Measurements from ENCODE around the gene HEATR5B. TPM values are rescaled to one million over a fixed set of nuclear protein-coding genes. Genes with fewer than 3 reads are reported as not detected.

HEATR5B gene
- 11.0 and 11.3 TPM in 2 replicates for polyA plus RNA-seq (2013)

GRCh38 chr2:37083873-37084794 is at the start of gene HEATR5B, which contains the start of gene GPATCH11:
HEATR5B (minus strand) TSS chr2:37084372; CDS start chr2:37083414, 958 bp downstream.
GPATCH11 (plus strand) TSS chr2:37084518; CDS start chr2:37088382, 3,864 bp downstream.
- peak within 1 kb of the TSS; percentile 81 for H3K18ac ChIP-seq (ENCODE audit: low read length)
- peak within 1 kb of the TSS; percentile 99 for H3K4me2 ChIP-seq (ENCODE audit: low read length)
- H3K23ac ChIP-seq (ENCODE audit: low read length): no peak within 1 kb of the TSS
- H3K79me2 ChIP-seq (ENCODE audit: control insufficient read depth, insufficient read depth, low read length, poor library complexity): peaks cover 5% of the 10 kb centered on the region
- peak within 1 kb of the TSS; percentile 86 for H4K12ac ChIP-seq (ENCODE audit: low read depth, low read length)
- peak within 1 kb of the TSS; percentile 3 for H3K4ac ChIP-seq (ENCODE audit: low read depth, low read length)
- H2BK5ac ChIP-seq (ENCODE audit: low read depth, low read length, poor library complexity): peak within 1 kb of the TSS; percentile 10
- no CpG with 5 or more reads among the region's 74 CpGs for WGBS (ENCODE audit: extremely low coverage, insufficient coverage, insufficient read length)
- no peaks in the 10 kb centered on the region for H3K9me3 ChIP-seq (ENCODE audit: insufficient read depth, low read depth, low read length)
- no peak within 1 kb of the TSS for H2BK12ac ChIP-seq (ENCODE audit: low read length)
- peak within 1 kb of the TSS; percentile 96 for H3K9ac ChIP-seq (ENCODE audit: low read length)
- H3K79me1 ChIP-seq (ENCODE audit: low read length): peaks cover 5% of the 10 kb centered on the region
- peak within 1 kb of the TSS; percentile 39 for H2BK120ac ChIP-seq (ENCODE audit: insufficient read depth, low read length, poor library complexity)
- H2AFZ ChIP-seq (ENCODE audit: insufficient read depth, low read length, poor library complexity): peak within 1 kb of the TSS; percentile 99
- peak; percentile 99 for DNase-seq
- no peaks in the 10 kb centered on the region for H3K27me3 ChIP-seq (ENCODE audit: insufficient read depth, low read length)
- peak within 1 kb of the TSS; percentile 8 for H4K91ac ChIP-seq (ENCODE audit: low read depth, low read length)
- H3K4me1 ChIP-seq (ENCODE audit: control insufficient read depth in 1 of 2, insufficient read depth in 2 of 2, low read length in 2 of 2): peaks cover 0 to 2% of the 10 kb centered on the region in 2 experiments
- peak within 1 kb of the TSS; percentile 93 for H3K4me3 ChIP-seq (ENCODE audit: low read depth, low read length)
- H4K8ac ChIP-seq (ENCODE audit: low read depth, low read length): peak within 1 kb of the TSS; percentile 96
- no peak within 1 kb of the TSS for H2AK5ac ChIP-seq (ENCODE audit: low read length)
- peaks cover 0 to 3% of the 10 kb centered on the region in 2 experiments for H3K36me3 ChIP-seq (ENCODE audit: control insufficient read depth in 1 of 2, insufficient read depth in 2 of 2, low read length in 2 of 2)
- H3K27ac ChIP-seq (ENCODE audit: low read depth, low read length): peak within 1 kb of the TSS; percentile 86
- peak within 1 kb of the TSS; percentile 82 for H3K14ac ChIP-seq (ENCODE audit: low read length)

DNA sequence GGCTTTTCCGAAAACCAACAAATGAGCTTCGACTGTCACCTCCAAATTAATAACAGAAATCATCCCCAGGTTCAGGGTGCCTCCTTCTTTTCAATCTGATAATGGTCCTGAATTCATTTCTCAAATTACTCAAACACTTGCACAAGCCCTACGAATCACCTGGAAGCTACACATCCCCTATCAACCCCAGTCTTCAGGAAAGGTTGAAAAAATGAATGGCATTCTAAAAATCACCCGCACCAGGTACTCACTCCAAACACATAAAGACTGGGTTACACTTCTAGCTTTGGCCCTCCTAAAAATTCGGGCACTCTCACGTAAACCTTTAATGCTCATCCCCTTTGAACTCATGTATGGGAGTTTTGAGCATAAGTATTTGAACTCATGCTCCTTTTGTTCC is 48.7 kb upstream of the HEATR5B start:
- Histone ChIP-seq H3K14ac (ENCODE audit: low read length) (no peak overlapping the region), H3K9ac (ENCODE audit: low read length) (no peak overlapping the region), H3K4ac (ENCODE audit: low read depth, low read length) (no peak overlapping the region), H3K4me1 (ENCODE audit: control insufficient read depth in 1 of 2, insufficient read depth in 2 of 2, low read length in 2 of 2) (no peaks in the 10 kb centered on the region), H2BK12ac (ENCODE audit: low read length) (no peak overlapping the region), H3K18ac (ENCODE audit: low read length) (no peak overlapping the region), H2AK5ac (ENCODE audit: low read length) (no peak overlapping the region), H3K27ac (ENCODE audit: low read depth, low read length) (no peak overlapping the region), H3K36me3 (ENCODE audit: control insufficient read depth in 1 of 2, insufficient read depth in 2 of 2, low read length in 2 of 2) (peaks cover 11 to 16% of the 10 kb centered on the region in 2 experiments), H2BK5ac (ENCODE audit: low read depth, low read length, poor library complexity) (no peak overlapping the region), H3K79me1 (ENCODE audit: low read length) (no peaks in the 10 kb centered on the region), H4K8ac (ENCODE audit: low read depth, low read length) (no peak overlapping the region), H3K23ac (ENCODE audit: low read length) (no peak overlapping the region), H3K4me3 (ENCODE audit: low read depth, low read length) (no peak overlapping the region), H4K91ac (ENCODE audit: low read depth, low read length) (no peak overlapping the region), H2BK120ac (ENCODE audit: insufficient read depth, low read length, poor library complexity) (no peak overlapping the region), H2AFZ (ENCODE audit: insufficient read depth, low read length, poor library complexity) (no peak overlapping the region), H3K79me2 (ENCODE audit: control insufficient read depth, insufficient read depth, low read length, poor library complexity) (no peaks in the 10 kb centered on the region), H3K27me3 (ENCODE audit: insufficient read depth, low read length) (no peaks in the 10 kb centered on the region), H3K4me2 (ENCODE audit: low read length) (no peak overlapping the region), H3K9me3 (ENCODE audit: insufficient read depth, low read depth, low read length) (no peaks in the 10 kb centered on the region), H4K12ac (ENCODE audit: low read depth, low read length) (no peak overlapping the region)
- no CpG with 5 or more reads among the region's 6 CpGs for WGBS (ENCODE audit: extremely low coverage, insufficient coverage, insufficient read length)
- DNase-seq: peak; percentile 54 to 85

GRCh38 chr2:37125416-37125815 is 41.2 kb upstream of the HEATR5B start:
- WGBS (ENCODE audit: extremely low coverage, insufficient coverage, insufficient read length): no CpG with 5 or more reads among the region's 2 CpGs
- H3K14ac ChIP-seq (ENCODE audit: low read length): no peak overlapping the region
- H2AFZ ChIP-seq (ENCODE audit: insufficient read depth, low read length, poor library complexity): no peak overlapping the region
- no peaks in the 10 kb centered on the region for H3K79me2 ChIP-seq (ENCODE audit: control insufficient read depth, insufficient read depth, low read length, poor library complexity)
- no peak for DNase-seq
- H3K4me3 ChIP-seq (ENCODE audit: low read depth, low read length): no peak overlapping the region
- no peak overlapping the region for H3K9ac ChIP-seq (ENCODE audit: low read length)
- no peak overlapping the region for H3K4ac ChIP-seq (ENCODE audit: low read depth, low read length)
- H3K79me1 ChIP-seq (ENCODE audit: low read length): no peaks in the 10 kb centered on the region
- H3K4me2 ChIP-seq (ENCODE audit: low read length): no peak overlapping the region
- H2AK5ac ChIP-seq (ENCODE audit: low read length): no peak overlapping the region
- H2BK5ac ChIP-seq (ENCODE audit: low read depth, low read length, poor library complexity): no peak overlapping the region
- H2BK120ac ChIP-seq (ENCODE audit: insufficient read depth, low read length, poor library complexity): no peak overlapping the region
- no peak overlapping the region for H4K91ac ChIP-seq (ENCODE audit: low read depth, low read length)
- no peak overlapping the region for H4K12ac ChIP-seq (ENCODE audit: low read depth, low read length)
- no peak overlapping the region for H3K27ac ChIP-seq (ENCODE audit: low read depth, low read length)
- peaks cover 10% of the 10 kb centered on the region in 2 experiments for H3K36me3 ChIP-seq (ENCODE audit: control insufficient read depth in 1 of 2, insufficient read depth in 2 of 2, low read length in 2 of 2)
- no peak overlapping the region for H4K8ac ChIP-seq (ENCODE audit: low read depth, low read length)
- H2BK12ac ChIP-seq (ENCODE audit: low read length): no peak overlapping the region
- H3K27me3 ChIP-seq (ENCODE audit: insufficient read depth, low read length): no peaks in the 10 kb centered on the region
- peaks cover 2% of the 10 kb centered on the region for H3K9me3 ChIP-seq (ENCODE audit: insufficient read depth, low read depth, low read length)
- no peak overlapping the region for H3K18ac ChIP-seq (ENCODE audit: low read length)
- no peak overlapping the region for H3K23ac ChIP-seq (ENCODE audit: low read length)
- H3K4me1 ChIP-seq (ENCODE audit: control insufficient read depth in 1 of 2, insufficient read depth in 2 of 2, low read length in 2 of 2): no peaks in the 10 kb centered on the region

DNA sequence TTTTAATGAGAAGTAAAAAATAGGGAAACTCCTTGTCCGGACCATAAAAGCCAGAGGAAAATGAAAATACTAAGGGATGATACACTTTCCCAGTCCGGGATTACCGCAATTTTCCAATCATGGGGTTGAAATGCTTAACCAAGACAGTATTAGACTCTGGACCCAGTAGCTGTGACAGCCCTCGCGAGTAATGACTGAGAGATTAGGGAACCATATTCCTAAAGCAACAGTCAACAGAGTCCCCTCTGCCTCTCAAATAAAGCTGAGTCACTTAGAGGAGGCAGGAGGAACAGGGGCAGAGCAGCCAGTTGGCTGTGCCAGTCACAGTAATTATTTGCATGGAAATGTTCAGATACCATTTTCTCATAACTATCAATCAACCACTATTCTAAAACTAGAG is 35.0 kb upstream of the HEATR5B start:
- Histone ChIP-seq H4K91ac (ENCODE audit: low read depth, low read length) (no peak overlapping the region), H3K27ac (ENCODE audit: low read depth, low read length) (no peak overlapping the region), H4K12ac (ENCODE audit: low read depth, low read length) (no peak overlapping the region), H3K36me3 (ENCODE audit: control insufficient read depth in 1 of 2, insufficient read depth in 2 of 2, low read length in 2 of 2) (peaks cover 10% of the 10 kb centered on the region in 2 experiments), H2AFZ (ENCODE audit: insufficient read depth, low read length, poor library complexity) (peak overlapping the region; percentile 63), H3K4me2 (ENCODE audit: low read length) (no peak overlapping the region), H2BK120ac (ENCODE audit: insufficient read depth, low read length, poor library complexity) (no peak overlapping the region), H3K79me1 (ENCODE audit: low read length) (no peaks in the 10 kb centered on the region), H3K79me2 (ENCODE audit: control insufficient read depth, insufficient read depth, low read length, poor library complexity) (no peaks in the 10 kb centered on the region), H3K18ac (ENCODE audit: low read length) (no peak overlapping the region), H3K9me3 (ENCODE audit: insufficient read depth, low read depth, low read length) (no peaks in the 10 kb centered on the region), H3K4me1 (ENCODE audit: control insufficient read depth in 1 of 2, insufficient read depth in 2 of 2, low read length in 2 of 2) (no peaks in the 10 kb centered on the region), H3K4ac (ENCODE audit: low read depth, low read length) (no peak overlapping the region), H3K4me3 (ENCODE audit: low read depth, low read length) (no peak overlapping the region), H2BK5ac (ENCODE audit: low read depth, low read length, poor library complexity) (no peak overlapping the region), H2BK12ac (ENCODE audit: low read length) (no peak overlapping the region), H3K27me3 (ENCODE audit: insufficient read depth, low read length) (no peaks in the 10 kb centered on the region), H2AK5ac (ENCODE audit: low read length) (no peak overlapping the region), H4K8ac (ENCODE audit: low read depth, low read length) (no peak overlapping the region), H3K23ac (ENCODE audit: low read length) (no peak overlapping the region), H3K14ac (ENCODE audit: low read length) (no peak overlapping the region), H3K9ac (ENCODE audit: low read length) (no peak overlapping the region)
- no peak for DNase-seq
- no CpG with 5 or more reads among the region's 5 CpGs for WGBS (ENCODE audit: extremely low coverage, insufficient coverage, insufficient read length)
